IPS-15b (cell line): ENCODE data around the gene NUDT3.

Experiments used
- H3K27me3 ChIP-seq: one replicate; pipeline ENCODE4 v1.6.1; 2013; ENCODE audit warnings: low read length; ENCODE audit not compliant: control insufficient read depth, insufficient read depth
- H3K36me3 ChIP-seq: one replicate; pipeline ENCODE4 v1.6.1; 2013; ENCODE audit warnings: low read length; ENCODE audit not compliant: control insufficient read depth, insufficient read depth
- H3K4me1 ChIP-seq: one replicate; pipeline ENCODE4 v1.6.1; 2013; ENCODE audit warnings: mild to moderate bottlenecking, low read length; ENCODE audit not compliant: control insufficient read depth, insufficient read depth
- H3K4me3 ChIP-seq: one replicate; pipeline ENCODE4 v1.5.1; 2013; ENCODE audit warnings: low read depth, low read length
- H3K9ac ChIP-seq: one replicate; pipeline ENCODE4 v1.6.1; 2013; ENCODE audit warnings: low read depth, mild to moderate bottlenecking, low read length
- H3K9me3 ChIP-seq: one replicate; pipeline ENCODE4 v1.6.1; 2013; ENCODE audit warnings: mild to moderate bottlenecking, low read length; ENCODE audit not compliant: control insufficient read depth, insufficient read depth

The NUDT3 gene

DNA sequence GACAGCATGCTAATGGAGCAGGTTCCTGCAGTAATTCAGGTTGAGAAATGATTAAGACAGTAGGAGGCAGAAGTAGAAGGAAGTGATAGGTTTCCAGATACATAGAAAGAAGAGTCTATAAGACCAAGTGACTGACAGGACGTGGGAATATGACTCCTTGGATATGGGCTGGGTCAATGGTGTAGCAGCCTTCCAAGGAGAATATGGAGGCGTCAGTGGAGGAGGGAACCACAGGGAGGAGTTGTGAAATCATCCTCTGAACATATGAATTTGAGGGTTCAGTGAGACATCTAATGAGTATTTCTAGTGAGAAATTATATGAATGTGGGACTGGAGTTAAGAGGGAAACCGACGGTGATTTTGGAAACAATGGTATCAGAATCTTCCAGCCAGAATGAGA lies 43.3 kb downstream of the NUDT3 start:
- no peak overlapping the region for H3K4me3 ChIP-seq
- H3K36me3 ChIP-seq, result no peaks in the 10 kb centered on the region
- H3K4me1 ChIP-seq, result no peaks in the 10 kb centered on the region
- no peak overlapping the region for H3K9ac ChIP-seq
- no peaks in the 10 kb centered on the region for H3K9me3 ChIP-seq
- no peaks in the 10 kb centered on the region for H3K27me3 ChIP-seq

DNA sequence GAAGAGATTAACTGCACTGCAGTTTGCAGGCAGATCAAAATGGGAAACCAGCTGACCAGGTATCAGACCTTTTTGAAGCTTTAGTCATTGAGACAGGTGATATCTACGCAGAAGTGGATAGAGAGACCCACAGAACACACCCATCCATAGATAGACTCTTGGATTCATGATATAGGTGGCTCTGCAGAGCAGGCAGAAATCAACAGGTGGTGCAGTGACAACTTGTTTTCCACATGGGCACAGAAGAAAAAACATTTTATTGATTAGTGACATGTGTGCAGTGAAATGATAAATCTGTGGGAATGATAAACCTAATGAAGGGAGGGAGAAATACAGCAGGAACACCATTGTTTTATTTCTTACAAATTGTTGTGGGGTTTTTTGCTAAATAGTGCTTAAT lies 45.2 kb downstream of the NUDT3 start:
- Histone ChIP-seq H3K36me3 (no peaks in the 10 kb centered on the region), H3K27me3 (no peaks in the 10 kb centered on the region), H3K4me1 (no peaks in the 10 kb centered on the region), H3K4me3 (no peak overlapping the region), H3K9me3 (no peaks in the 10 kb centered on the region), H3K9ac (no peak overlapping the region)

DNA sequence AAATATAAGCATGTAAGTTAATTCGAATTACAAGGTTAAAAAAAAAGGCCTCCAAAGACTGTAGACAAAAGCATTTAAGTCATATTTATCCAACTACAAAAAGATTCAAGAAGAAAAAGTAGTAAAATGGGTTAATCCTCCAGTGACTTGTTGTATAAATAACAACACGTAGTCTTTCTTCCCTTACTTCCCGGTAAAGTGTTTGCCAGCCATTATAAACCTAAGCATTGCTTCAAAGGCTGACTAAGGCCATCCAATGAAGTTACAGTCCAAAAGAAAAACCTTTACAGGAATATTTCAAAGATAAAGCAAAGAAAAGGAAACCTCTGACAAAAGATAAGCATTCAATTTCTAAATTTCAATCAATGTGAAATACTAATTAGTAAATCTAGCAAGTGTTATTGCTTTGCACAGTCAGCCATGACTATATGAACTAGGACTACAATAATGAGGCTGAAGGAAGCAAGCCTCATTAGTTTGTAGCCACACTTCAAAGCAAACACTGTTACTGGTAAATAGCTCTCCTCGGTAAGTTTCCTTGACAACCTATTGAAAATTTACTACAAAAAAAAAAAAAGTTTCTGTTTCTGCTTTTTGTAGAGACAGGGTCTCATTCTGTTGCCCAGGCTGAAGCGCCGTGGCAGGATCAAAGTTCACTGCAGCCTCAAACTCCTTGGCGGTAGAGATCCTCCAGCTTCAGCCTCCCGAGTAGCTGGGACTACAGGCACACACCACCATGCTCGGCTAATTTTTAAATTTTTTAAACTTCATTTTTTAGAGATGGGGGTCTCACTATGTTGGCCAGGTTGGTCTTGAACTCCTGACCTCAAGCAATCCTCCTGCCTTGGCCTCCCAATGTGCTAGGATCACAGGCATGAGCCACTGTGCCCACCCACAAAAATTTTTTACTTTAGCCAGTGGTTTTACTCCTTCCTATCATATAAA lies 46.0 kb downstream of the NUDT3 start:
- Histone ChIP-seq H3K9me3 (no peaks in the 10 kb centered on the region), H3K9ac (no peak overlapping the region), H3K4me3 (no peak overlapping the region), H3K36me3 (no peaks in the 10 kb centered on the region), H3K4me1 (no peaks in the 10 kb centered on the region), H3K27me3 (no peaks in the 10 kb centered on the region)

DNA sequence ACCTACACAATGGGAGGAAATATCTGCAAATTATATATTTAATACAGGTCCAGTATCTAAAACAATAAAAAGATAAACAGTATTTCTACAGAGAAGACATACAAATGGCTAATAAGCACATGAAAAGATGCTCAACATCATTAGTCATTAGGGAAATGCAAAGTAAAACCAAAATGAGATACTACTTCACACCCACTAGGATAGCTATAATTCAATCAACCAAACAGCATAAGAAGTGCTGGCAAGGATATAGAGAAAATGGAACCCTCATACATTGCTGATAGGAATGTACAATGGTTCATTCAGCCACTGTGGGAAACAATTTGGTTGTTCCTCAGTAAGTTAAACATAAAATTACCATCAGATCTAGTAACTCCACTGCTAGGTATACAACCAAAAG lies 48.7 kb downstream of the NUDT3 start:
- no peak overlapping the region for H3K4me3 ChIP-seq
- no peaks in the 10 kb centered on the region for H3K4me1 ChIP-seq
- H3K27me3 ChIP-seq, result no peaks in the 10 kb centered on the region
- no peaks in the 10 kb centered on the region for H3K9me3 ChIP-seq
- no peak overlapping the region for H3K9ac ChIP-seq
- H3K36me3 ChIP-seq, result no peaks in the 10 kb centered on the region

DNA sequence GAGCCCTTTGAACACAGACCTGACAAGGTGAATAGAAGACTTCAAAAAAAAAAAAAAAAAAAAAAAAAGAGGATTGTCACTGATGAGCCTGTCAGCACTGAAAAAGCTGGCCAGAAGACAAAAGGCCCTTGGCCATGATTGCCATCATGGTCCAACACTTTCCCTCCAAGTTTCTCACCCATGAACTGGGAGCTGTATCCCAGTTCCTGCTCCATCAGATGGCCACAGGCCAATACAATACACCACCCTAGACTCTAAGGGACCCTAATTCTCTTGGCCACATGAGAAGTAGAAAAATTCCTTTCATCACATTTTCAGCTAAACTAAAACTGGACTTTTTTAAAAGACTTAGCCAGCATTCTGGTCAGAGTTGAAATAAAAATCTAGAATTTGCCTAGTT lies 50.2 kb downstream of the NUDT3 start:
- Histone ChIP-seq H3K9me3 (no peaks in the 10 kb centered on the region), H3K36me3 (no peaks in the 10 kb centered on the region), H3K9ac (no peak overlapping the region), H3K4me1 (no peaks in the 10 kb centered on the region), H3K27me3 (no peaks in the 10 kb centered on the region), H3K4me3 (no peak overlapping the region)

DNA sequence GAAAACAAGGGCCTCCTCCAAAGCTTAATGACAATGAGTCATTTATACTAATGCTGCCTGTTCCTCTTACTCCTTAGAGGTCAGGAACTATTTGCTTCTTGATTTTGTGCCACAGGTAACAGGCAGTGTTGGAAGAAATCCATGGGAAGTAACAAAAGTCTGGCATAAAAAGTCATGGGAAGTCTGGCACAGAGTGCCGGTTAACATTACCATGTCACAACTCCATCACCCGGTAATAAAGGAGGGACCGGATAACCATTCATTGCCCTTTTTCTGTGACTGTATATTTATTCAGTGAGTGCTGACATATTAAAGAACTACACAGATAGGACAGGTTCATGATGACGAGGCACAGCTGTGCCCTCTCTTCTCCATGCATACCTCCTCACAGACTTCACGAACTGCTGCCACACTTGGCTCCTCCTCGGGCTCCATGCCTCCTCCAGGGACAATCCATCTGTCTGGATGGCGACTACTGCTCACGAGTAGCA lies 50.9 kb downstream of the NUDT3 start:
- H3K4me1 ChIP-seq, result no peaks in the 10 kb centered on the region
- H3K36me3 ChIP-seq, result no peaks in the 10 kb centered on the region
- no peaks in the 10 kb centered on the region for H3K9me3 ChIP-seq
- H3K4me3 ChIP-seq, result no peak overlapping the region
- H3K9ac ChIP-seq, result no peak overlapping the region
- no peaks in the 10 kb centered on the region for H3K27me3 ChIP-seq

DNA sequence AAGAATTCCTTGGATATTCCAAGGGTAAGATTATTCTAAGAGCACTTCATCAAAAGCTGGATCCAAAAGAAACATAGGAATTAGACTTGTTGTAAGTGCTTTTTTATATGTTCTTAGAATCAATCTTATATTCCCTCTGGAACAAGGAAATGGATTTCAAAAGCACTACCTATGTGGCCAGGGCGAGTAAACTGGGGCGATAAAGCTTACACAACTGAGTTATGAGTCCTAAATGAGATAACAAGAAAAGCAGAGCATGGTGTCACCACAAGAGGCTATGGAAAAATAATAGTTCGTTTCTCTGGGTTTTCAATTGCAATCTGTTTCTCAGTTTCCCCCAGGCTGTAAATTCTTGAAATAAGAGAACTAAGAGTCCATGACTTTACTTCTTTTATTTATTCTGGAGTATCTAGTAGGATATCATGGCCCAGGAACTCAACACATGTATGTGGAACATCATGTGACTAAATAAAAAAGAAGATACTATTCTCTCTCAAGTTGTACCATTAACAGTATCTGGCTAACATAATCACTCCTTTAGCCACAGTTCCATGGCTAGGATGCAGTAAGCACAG lies 51.5 kb downstream of the NUDT3 start:
- no peak overlapping the region for H3K9ac ChIP-seq
- no peaks in the 10 kb centered on the region for H3K9me3 ChIP-seq
- H3K4me1 ChIP-seq, result no peaks in the 10 kb centered on the region
- H3K27me3 ChIP-seq, result no peaks in the 10 kb centered on the region
- H3K36me3 ChIP-seq, result no peaks in the 10 kb centered on the region
- H3K4me3 ChIP-seq, result no peak overlapping the region

DNA sequence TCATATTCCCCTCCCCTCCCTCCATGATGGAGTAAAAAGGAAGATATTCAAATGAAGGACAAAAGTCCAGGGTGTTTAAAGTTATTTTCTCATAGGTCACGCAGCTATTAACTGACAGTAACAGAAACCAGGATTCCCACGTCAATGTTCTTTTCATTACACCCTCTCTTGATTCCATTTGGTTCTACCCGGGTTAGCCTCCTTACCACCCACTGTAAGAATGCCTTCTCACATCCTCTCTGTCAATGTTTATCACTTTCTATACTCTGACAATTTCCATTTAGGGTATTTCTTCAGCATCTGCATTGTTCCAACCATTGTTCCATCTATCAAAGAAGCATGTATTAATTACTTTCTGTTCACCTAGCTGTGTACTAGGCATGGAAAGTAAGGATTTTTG lies 52.1 kb downstream of the NUDT3 start:
- no peaks in the 10 kb centered on the region for H3K4me1 ChIP-seq
- H3K27me3 ChIP-seq, result no peaks in the 10 kb centered on the region
- no peak overlapping the region for H3K9ac ChIP-seq
- no peaks in the 10 kb centered on the region for H3K9me3 ChIP-seq
- H3K36me3 ChIP-seq, result no peaks in the 10 kb centered on the region
- no peak overlapping the region for H3K4me3 ChIP-seq

DNA sequence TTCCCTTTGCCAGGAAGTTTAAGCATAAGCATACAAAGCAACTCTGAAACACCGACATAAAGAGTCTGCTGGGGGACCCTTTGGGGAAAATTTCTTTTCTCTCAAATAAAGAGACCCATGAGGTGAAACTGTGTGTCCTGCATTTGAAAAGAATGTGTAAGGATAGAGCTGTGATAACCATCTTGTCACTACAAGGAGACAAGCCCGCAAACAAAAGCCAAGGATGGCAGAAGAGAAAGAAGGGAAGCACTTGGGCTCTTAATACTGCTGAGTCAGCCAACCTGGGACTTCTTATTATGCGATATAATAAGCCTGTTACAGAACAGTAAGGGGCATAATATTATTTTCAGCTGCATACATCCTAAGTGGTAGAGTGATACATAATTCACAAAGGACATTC lies 52.5 kb downstream of the NUDT3 start:
- Histone ChIP-seq H3K9me3 (no peaks in the 10 kb centered on the region), H3K27me3 (no peaks in the 10 kb centered on the region), H3K4me3 (no peak overlapping the region), H3K4me1 (no peaks in the 10 kb centered on the region), H3K9ac (no peak overlapping the region), H3K36me3 (no peaks in the 10 kb centered on the region)

DNA sequence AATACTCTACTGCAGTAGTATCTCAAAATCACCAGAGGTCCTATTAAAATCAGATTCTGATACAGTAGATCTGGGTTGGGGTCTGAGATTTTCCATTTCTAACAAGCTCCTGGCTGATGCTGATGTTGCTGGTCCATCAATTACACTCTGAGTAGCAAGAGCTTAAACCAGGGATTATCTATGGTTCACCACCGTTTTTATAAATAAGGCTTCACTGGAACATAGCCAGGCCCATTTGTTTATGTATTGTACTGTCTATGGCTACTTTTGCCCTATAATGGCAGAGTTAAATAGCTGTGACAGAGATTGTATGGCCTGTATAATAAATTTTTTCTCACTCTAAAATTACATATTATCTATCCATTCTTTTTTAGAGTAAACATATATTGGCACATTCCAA lies 53.0 kb downstream of the NUDT3 start:
- Histone ChIP-seq H3K4me3 (no peak overlapping the region), H3K4me1 (no peaks in the 10 kb centered on the region), H3K9ac (no peak overlapping the region), H3K36me3 (no peaks in the 10 kb centered on the region), H3K27me3 (no peaks in the 10 kb centered on the region), H3K9me3 (no peaks in the 10 kb centered on the region)

DNA sequence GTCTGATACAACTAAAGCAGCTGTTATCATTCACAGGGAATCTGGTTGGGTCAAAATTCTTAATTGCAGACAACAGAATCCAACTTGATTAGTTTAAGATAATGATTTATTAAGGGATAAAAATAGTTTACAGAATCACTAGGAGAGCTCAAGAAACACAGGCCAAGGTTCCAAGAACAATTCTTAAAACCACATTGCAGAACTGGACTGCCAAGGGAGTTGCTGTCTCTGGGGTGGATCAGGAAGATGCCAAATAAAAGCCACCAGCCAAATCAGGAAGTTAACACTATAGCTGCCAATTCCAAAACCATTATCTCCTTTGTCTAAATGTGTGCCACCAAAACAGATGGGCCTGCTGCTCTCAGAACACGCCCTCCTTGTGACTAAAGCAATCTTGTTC lies 53.7 kb downstream of the NUDT3 start:
- Histone ChIP-seq H3K4me3 (no peak overlapping the region), H3K36me3 (no peaks in the 10 kb centered on the region), H3K9ac (no peak overlapping the region), H3K9me3 (no peaks in the 10 kb centered on the region), H3K27me3 (no peaks in the 10 kb centered on the region), H3K4me1 (no peaks in the 10 kb centered on the region)

DNA sequence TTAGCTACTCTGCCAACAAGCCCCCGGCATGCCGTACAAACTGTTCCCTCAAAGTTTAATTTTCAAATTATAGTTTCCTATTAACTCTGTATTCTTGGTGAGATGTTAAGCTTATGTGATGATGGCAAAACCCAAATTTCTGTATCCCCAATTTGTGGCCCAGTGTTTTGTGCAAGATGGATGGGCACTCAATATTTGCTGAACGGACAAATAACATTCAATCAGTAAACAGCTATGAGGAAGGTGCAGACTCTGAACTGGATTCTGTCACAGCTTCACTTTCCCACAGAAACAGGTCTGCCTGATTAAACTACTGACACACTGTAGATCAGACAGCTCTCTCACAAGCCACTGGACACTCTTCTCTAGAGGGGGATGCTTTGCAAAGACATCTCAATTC lies 54.1 kb downstream of the NUDT3 start:
- Histone ChIP-seq H3K4me1 (no peaks in the 10 kb centered on the region), H3K4me3 (no peak overlapping the region), H3K27me3 (no peaks in the 10 kb centered on the region), H3K9me3 (no peaks in the 10 kb centered on the region), H3K36me3 (no peaks in the 10 kb centered on the region), H3K9ac (no peak overlapping the region)
